KMS-11 (cell line): ENCODE results near the gene MRPL38.
A peak's percentile ranks its signal among the peaks of the same experiment; 100 is the strongest.

Experiments used
- H2AFZ ChIP-seq: fragments of 200-600 bp; sonication (generic); 2 replicates; pipeline ENCODE4 v1.6.1; 2016; ENCODE audit warnings: antibody characterized with exemption, mixed run types, low read depth
- H3K27ac ChIP-seq: fragments of 200-600 bp; sonication (generic); 2 replicates; pipeline ENCODE4 v1.6.1; 2016; ENCODE audit warnings: mild to moderate bottlenecking, mixed run types
- H3K27me3 ChIP-seq: fragments of 200-600 bp; sonication (generic); 2 replicates; pipeline ENCODE4 v1.6.1; 2017; ENCODE audit warnings: mild to moderate bottlenecking, low read depth, mixed run types, moderate library complexity; ENCODE audit not compliant: insufficient read depth
- H3K36me3 ChIP-seq: fragments of 200-600 bp; sonication (generic); 2 replicates; pipeline ENCODE4 v1.6.1; 2017; ENCODE audit warnings: mild to moderate bottlenecking, mixed run types; ENCODE audit not compliant: insufficient read depth
- H3K4me1 ChIP-seq: fragments of 200-600 bp; sonication (generic); 2 replicates; pipeline ENCODE4 v1.6.1; 2016; ENCODE audit warnings: mild to moderate bottlenecking, low read depth, mixed run types; ENCODE audit not compliant: poor library complexity, severe bottlenecking
- H3K4me2 ChIP-seq: fragments of 200-600 bp; sonication (generic); 2 replicates; pipeline ENCODE4 v1.7.0; 2016; ENCODE audit warnings: mild to moderate bottlenecking, mixed run types
- H3K4me3 ChIP-seq: fragments of 200-600 bp; sonication (generic); IDR thresholded peaks from 2 replicates; pipeline ENCODE4 v1.6.1; 2017; ENCODE audit warnings: low read depth, low read length, mixed read lengths; ENCODE audit not compliant: insufficient read depth
- H3K79me2 ChIP-seq: fragments of 200-600 bp; sonication (generic); 2 replicates; pipeline ENCODE4 v1.6.1; 2016; ENCODE audit warnings: low read depth, mixed run types; ENCODE audit not compliant: insufficient read depth
- H3K9ac ChIP-seq: fragments of 200-600 bp; sonication (generic); 2 replicates; pipeline ENCODE4 v1.6.1; 2016; ENCODE audit warnings: mild to moderate bottlenecking, mixed run types
- H4K20me1 ChIP-seq: fragments of 200-600 bp; sonication (generic); 2 replicates; pipeline ENCODE4 v1.6.1; 2016; ENCODE audit warnings: mild to moderate bottlenecking, mixed run types; ENCODE audit not compliant: insufficient read depth
- TF ChIP-seq, protein P1 (sequence below): fragments of 200-600 bp; sonication (generic); conservative IDR thresholded peaks from 2 replicates; pipeline ENCODE4 v1.6.1; 2017; ENCODE audit warnings: low read depth, mild to moderate bottlenecking, antibody characterized with exemption, low read length, moderate library complexity, mixed read lengths

MRPL38 gene

GRCh38 chr17:75914643-75915267 is 10.1 kb upstream of the MRPL38 start:
- TF ChIP-seq, protein P1, sequence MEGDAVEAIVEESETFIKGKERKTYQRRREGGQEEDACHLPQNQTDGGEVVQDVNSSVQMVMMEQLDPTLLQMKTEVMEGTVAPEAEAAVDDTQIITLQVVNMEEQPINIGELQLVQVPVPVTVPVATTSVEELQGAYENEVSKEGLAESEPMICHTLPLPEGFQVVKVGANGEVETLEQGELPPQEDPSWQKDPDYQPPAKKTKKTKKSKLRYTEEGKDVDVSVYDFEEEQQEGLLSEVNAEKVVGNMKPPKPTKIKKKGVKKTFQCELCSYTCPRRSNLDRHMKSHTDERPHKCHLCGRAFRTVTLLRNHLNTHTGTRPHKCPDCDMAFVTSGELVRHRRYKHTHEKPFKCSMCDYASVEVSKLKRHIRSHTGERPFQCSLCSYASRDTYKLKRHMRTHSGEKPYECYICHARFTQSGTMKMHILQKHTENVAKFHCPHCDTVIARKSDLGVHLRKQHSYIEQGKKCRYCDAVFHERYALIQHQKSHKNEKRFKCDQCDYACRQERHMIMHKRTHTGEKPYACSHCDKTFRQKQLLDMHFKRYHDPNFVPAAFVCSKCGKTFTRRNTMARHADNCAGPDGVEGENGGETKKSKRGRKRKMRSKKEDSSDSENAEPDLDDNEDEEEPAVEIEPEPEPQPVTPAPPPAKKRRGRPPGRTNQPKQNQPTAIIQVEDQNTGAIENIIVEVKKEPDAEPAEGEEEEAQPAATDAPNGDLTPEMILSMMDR, result no peak
- no peak overlapping the region for H3K9ac ChIP-seq

DNA sequence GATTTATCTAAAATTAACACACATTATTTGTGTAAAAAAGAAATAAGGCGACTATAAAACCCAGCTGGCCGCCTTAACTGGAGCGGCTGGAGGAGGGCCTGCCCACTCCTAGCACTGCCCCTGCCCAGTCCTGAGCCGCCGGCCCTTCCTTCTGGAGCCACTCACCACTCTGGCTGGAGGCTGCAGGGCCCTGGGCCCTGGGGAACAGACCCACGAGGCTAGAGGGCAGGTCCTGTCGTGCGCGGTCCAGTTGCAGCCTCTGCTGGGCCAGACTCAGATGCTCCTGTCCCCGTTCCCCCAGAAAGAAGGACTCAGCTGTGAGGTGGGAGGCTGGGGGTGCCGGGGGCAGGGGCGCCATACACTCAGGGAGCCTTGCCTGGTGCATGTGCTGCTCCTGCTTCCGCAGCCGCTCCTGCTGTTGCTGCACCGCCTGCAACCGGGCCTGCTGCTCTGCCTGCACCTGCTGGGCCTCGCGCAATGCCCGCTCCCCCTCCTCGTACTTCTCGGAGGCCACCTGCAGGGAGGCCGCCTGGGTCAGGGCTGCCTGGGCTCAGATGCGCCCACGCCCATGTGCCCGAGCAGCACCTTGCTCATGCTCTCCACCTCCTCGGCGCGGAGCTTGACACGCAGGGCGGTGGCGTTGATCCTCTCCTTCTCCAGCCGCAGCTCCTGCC is 9.0 kb upstream of the MRPL38 start:
- Histone ChIP-seq H3K79me2 (no peaks in the 10 kb centered on the region), H3K9ac (no peak overlapping the region), H3K36me3 (no peaks in the 10 kb centered on the region), H3K27me3 (no peaks in the 10 kb centered on the region), H3K4me1 (peaks cover 46% of the 10 kb centered on the region), H3K4me2 (no peak overlapping the region), H4K20me1 (no peaks in the 10 kb centered on the region), H3K27ac (no peak overlapping the region), H3K4me3 (no peak overlapping the region), H2AFZ (no peak overlapping the region)
- TF ChIP-seq, protein P1, result no peak

More at GRCh38 chr17:75914643-75915267, 10.1 kb upstream of the MRPL38 start:
- Histone ChIP-seq H3K79me2 (no peaks in the 10 kb centered on the region), H3K27me3 (no peaks in the 10 kb centered on the region), H4K20me1 (no peaks in the 10 kb centered on the region), H3K4me2 (no peak overlapping the region), H3K4me3 (no peak overlapping the region), H3K36me3 (no peaks in the 10 kb centered on the region), H3K27ac (no peak overlapping the region), H2AFZ (no peak overlapping the region), H3K4me1 (peaks cover 35% of the 10 kb centered on the region)

- Histone ChIP-seq H3K36me3 (no peaks in the 10 kb centered on the region), H4K20me1 (no peaks in the 10 kb centered on the region), H3K4me3 (no peak overlapping the region), H3K79me2 (no peaks in the 10 kb centered on the region), H3K4me2 (peak overlapping the region; percentile 94), H3K27ac (peak overlapping the region; percentile 88), H3K9ac (peak overlapping the region; percentile 62; the same call in 1 of the 2 replicates), H2AFZ (peak overlapping the region; percentile 56; the same call in 1 of the 2 replicates), H3K4me1 (peaks cover 72% of the 10 kb centered on the region), H3K27me3 (no peaks in the 10 kb centered on the region)
- TF ChIP-seq, protein P1, result no peak
These were observed 6.0 kb upstream of the MRPL38 start for GRCh38 chr17:75910699-75911098.

GRCh38 chr17:75909812-75910274 is 5.2 kb upstream of the MRPL38 start:
- Histone ChIP-seq H3K27ac (peak overlapping the region; percentile 88), H3K36me3 (no peaks in the 10 kb centered on the region), H3K4me1 (peaks cover 79% of the 10 kb centered on the region), H2AFZ (peak overlapping the region; percentile 56), H3K79me2 (no peaks in the 10 kb centered on the region), H3K4me2 (peak overlapping the region; percentile 94), H3K9ac (peak overlapping the region; percentile 62; the same call in 1 of the 2 replicates), H4K20me1 (no peaks in the 10 kb centered on the region), H3K4me3 (no peak overlapping the region), H3K27me3 (no peaks in the 10 kb centered on the region)
- TF ChIP-seq, protein P1, result no peak
